Measurements from ENCODE around the gene LIPT2.

DNA sequence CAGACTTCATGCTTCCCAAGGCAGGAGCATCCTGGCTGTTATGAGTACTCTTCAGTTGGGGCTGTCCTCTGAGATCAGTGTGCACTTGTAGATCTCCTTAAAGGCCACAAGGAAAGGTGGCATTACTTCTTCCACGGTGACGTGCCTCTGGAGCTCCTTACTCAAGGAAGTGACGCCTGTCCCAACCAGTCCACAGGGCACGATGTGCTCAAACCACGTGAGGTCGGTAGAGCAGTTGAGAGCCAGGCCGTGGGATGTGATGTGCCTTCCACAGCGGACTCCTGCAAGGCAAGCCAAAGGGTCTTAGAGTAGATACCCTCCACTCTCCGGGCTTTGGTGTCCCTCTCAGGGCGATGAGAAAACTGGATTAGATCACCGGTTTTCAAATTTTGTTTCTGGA, 1.4 kb downstream of the LIPT2 start:
- TF ChIP-seq POLR2AphosphoS5 (IDR thresholded peaks at IDR 0.05; ENCODE audit: low read depth, low read length) (no peak), POLR2A (IDR thresholded peaks at IDR 0.05; ENCODE audit: low read depth, low read length) (no peak), TAF1 (IDR thresholded peaks at IDR 0.05; ENCODE audit: borderline replicate concordance, low read depth, low read length) (no peak)
